ENCODE measurements around the gene RIPPLY2.

RIPPLY2 gene

DNA sequence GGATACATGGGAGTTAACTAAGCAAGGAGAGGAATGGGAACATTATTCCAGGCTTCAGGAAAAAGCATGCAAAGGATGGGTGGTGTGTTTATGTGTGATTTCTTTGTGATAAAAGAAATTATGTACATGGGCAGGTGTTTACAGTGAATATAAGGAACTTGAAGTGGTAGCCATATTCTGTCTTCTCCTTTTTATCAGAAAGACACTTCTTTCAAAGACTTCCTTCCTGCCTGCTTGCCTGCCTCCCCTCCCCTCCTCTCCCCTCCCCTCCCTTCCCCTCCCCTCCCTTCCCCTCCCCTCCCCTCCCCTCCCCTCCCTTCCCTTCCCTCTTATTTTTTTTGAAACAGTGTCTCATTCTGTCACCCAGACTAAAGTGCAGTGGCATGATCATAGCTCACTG lies 20.7 kb downstream of the RIPPLY2 start:
- no peaks in the 10 kb centered on the region for H3K9me3 ChIP-seq (ENCODE audit: severe bottlenecking)
- no peak for ATAC-seq (ENCODE audit: low read depth)

DNA sequence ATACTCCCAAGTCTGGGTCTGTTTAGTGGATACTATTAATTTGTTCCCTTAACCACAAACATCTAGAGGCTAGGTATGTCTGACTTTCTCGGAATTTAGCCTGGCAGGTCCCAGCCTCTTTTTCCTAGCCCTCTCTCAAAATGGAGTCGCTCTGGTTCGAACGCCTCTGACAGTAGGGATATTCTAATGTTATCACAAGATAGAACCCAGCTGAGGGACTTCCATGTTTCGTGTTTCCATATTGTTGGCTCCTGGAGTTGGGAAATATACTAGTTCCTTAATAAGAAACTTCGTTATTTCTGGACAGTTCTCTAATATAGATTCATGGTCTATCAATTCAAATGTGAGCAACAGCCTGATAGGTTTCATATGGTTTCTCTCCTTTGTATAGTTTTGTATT lies 22.7 kb downstream of the RIPPLY2 start:
- Histone ChIP-seq H3K27ac (ENCODE audit: poor library complexity, severe bottlenecking) (no peak overlapping the region), H3K9me3 (ENCODE audit: severe bottlenecking) (no peaks in the 10 kb centered on the region), H3K4me3 (ENCODE audit: severe bottlenecking) (no peak overlapping the region), H3K4me1 (ENCODE audit: insufficient read depth, poor library complexity, severe bottlenecking) (peaks cover 5% of the 10 kb centered on the region), H3K27me3 (ENCODE audit: insufficient read depth, poor library complexity, severe bottlenecking) (no peaks in the 10 kb centered on the region), H3K36me3 (ENCODE audit: low read depth) (no peaks in the 10 kb centered on the region)
- no peak for ATAC-seq (ENCODE audit: low read depth)
- TF ChIP-seq, protein P1, sequence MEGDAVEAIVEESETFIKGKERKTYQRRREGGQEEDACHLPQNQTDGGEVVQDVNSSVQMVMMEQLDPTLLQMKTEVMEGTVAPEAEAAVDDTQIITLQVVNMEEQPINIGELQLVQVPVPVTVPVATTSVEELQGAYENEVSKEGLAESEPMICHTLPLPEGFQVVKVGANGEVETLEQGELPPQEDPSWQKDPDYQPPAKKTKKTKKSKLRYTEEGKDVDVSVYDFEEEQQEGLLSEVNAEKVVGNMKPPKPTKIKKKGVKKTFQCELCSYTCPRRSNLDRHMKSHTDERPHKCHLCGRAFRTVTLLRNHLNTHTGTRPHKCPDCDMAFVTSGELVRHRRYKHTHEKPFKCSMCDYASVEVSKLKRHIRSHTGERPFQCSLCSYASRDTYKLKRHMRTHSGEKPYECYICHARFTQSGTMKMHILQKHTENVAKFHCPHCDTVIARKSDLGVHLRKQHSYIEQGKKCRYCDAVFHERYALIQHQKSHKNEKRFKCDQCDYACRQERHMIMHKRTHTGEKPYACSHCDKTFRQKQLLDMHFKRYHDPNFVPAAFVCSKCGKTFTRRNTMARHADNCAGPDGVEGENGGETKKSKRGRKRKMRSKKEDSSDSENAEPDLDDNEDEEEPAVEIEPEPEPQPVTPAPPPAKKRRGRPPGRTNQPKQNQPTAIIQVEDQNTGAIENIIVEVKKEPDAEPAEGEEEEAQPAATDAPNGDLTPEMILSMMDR (IDR thresholded peaks at IDR 0.05; ENCODE audit: poor library complexity, severe bottlenecking): no peak
- DNase-seq (ENCODE audit: low spot score): no peak

More for the DNA sequence above, 20.7 kb downstream of the RIPPLY2 start:
- no peak for DNase-seq (ENCODE audit: low spot score)
- no peaks in the 10 kb centered on the region for H3K27me3 ChIP-seq (ENCODE audit: insufficient read depth, poor library complexity, severe bottlenecking)
- H3K4me1 ChIP-seq (ENCODE audit: insufficient read depth, poor library complexity, severe bottlenecking): peaks cover 8% of the 10 kb centered on the region
- TF ChIP-seq, protein P1 (IDR thresholded peaks at IDR 0.05; ENCODE audit: poor library complexity, severe bottlenecking): no peak
- no peaks in the 10 kb centered on the region for H3K36me3 ChIP-seq (ENCODE audit: low read depth)
- H3K27ac ChIP-seq (ENCODE audit: poor library complexity, severe bottlenecking): no peak overlapping the region
- H3K4me3 ChIP-seq (ENCODE audit: severe bottlenecking): no peak overlapping the region

DNA sequence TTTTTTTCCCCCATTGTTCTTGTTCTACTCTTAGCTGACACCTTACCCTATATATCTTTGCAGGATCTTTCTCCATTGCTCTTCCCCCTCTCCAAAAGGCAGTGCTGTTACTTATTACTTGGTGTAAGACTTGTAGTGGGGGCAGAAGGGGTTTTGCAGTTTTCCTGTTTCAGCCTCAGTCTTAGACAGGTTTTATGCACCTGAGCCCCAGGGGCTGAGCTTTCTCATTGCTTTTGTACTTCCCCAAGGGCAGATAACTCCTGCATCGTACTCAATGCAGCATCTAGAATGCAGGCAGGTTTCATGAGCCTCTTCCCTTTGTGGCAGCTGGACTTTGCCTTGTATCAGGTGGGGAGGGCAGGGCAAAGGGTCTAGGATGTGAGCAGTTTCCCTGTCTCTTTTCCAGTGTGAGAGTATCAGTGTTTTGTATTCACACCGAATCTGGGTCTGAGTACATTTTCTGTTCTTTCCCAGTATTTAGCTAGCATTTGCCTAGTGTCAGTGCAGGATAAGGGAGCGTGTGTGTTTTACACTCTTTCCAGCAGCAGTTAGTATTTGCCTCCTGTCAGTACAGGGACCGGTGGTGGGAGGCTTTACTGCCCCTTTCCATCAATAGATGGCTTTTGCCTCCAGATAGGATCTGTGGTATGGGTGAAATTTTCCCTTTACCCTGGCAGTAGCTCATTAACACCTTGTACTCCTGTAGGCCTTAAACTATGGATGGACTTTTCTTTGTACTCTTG lies 25.9 kb downstream of the RIPPLY2 start:
- DNase-seq (ENCODE audit: low spot score) (no peak), ATAC-seq (ENCODE audit: low read depth) (no peak)
- H3K36me3 ChIP-seq (ENCODE audit: low read depth): no peaks in the 10 kb centered on the region
- no peak overlapping the region for H3K27ac ChIP-seq (ENCODE audit: poor library complexity, severe bottlenecking)
- no peaks in the 10 kb centered on the region for H3K4me1 ChIP-seq (ENCODE audit: insufficient read depth, poor library complexity, severe bottlenecking)
- H3K4me3 ChIP-seq (ENCODE audit: severe bottlenecking): no peak overlapping the region
- no peaks in the 10 kb centered on the region for H3K9me3 ChIP-seq (ENCODE audit: severe bottlenecking)
- H3K27me3 ChIP-seq (ENCODE audit: insufficient read depth, poor library complexity, severe bottlenecking): no peaks in the 10 kb centered on the region
- TF ChIP-seq, protein P1 (IDR thresholded peaks at IDR 0.05; ENCODE audit: poor library complexity, severe bottlenecking): no peak

DNA sequence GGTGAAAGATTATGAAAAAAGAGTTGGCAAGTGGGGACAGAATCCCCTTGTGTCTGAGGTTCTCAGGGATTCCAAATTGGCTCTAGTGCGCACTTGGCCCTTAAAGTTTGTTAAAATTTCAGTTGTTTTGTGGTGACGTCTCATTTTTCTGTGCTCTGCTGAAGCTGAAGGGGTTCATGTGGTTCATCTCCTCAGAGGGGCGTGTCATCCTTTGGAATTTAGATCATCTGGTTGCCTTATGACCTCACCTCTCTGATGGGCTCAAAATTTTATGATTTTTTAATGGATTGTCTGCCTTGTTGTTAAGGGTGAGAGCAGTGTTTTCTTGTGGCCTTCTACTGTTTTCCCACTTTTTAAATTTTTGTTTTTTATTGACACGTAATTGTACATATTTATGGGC lies 26.6 kb downstream of the RIPPLY2 start:
- Histone ChIP-seq H3K4me3 (ENCODE audit: severe bottlenecking) (no peak overlapping the region), H3K9me3 (ENCODE audit: severe bottlenecking) (no peaks in the 10 kb centered on the region), H3K27me3 (ENCODE audit: insufficient read depth, poor library complexity, severe bottlenecking) (no peaks in the 10 kb centered on the region), H3K36me3 (ENCODE audit: low read depth) (no peaks in the 10 kb centered on the region), H3K4me1 (ENCODE audit: insufficient read depth, poor library complexity, severe bottlenecking) (peaks cover 2% of the 10 kb centered on the region), H3K27ac (ENCODE audit: poor library complexity, severe bottlenecking) (no peak overlapping the region)
- ATAC-seq (ENCODE audit: low read depth) (no peak; the same call in 2 of the 3 replicates), DNase-seq (ENCODE audit: low spot score) (no peak)
- TF ChIP-seq, protein P1 (IDR thresholded peaks at IDR 0.05; ENCODE audit: poor library complexity, severe bottlenecking): no peak

DNA sequence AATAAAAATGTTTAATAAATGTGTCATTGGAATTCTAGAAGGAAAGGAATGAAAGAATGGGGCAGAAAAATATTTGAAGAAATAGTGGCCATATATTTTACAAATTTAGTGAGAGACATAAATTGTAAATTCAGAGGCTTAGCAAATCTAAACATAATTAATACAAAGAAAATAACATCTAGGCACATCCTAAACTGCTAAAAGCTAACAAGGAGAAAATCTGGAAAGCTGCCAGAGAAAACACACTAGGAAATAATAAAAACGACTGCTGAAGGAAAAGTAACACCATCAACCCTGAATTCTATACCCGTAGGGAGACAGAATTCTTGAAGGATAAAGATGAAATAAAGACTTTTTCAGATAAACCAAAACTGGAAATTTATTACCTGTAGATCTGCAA lies 30.1 kb downstream of the RIPPLY2 start:
- no peaks in the 10 kb centered on the region for H3K36me3 ChIP-seq (ENCODE audit: low read depth)
- no peak overlapping the region for H3K4me3 ChIP-seq (ENCODE audit: severe bottlenecking)
- H3K27me3 ChIP-seq (ENCODE audit: insufficient read depth, poor library complexity, severe bottlenecking): no peaks in the 10 kb centered on the region
- ATAC-seq (ENCODE audit: low read depth): no peak
- no peaks in the 10 kb centered on the region for H3K9me3 ChIP-seq (ENCODE audit: severe bottlenecking)
- TF ChIP-seq, protein P1 (IDR thresholded peaks at IDR 0.05; ENCODE audit: poor library complexity, severe bottlenecking): no peak
- DNase-seq (ENCODE audit: low spot score): no peak
- peaks cover 3% of the 10 kb centered on the region for H3K4me1 ChIP-seq (ENCODE audit: insufficient read depth, poor library complexity, severe bottlenecking)
- no peak overlapping the region for H3K27ac ChIP-seq (ENCODE audit: poor library complexity, severe bottlenecking)

Measured in RWPE2 (cell line).